Mesothelial cell of epicardium (in vitro differentiated cells): ENCODE data around the gene HMGB4. TPM values are rescaled to one million over a fixed set of nuclear protein-coding genes. Genes with fewer than 3 reads are reported as not detected.

Experiments used
- DNase-seq, 2 experiments: peaks; one replicate each; pipeline ENCODE4 v3.0.0; 2021; ENCODE audit warnings: low spot score in 2 of 2; ENCODE audit not compliant: unreplicated experiment in 2 of 2
- H3K27ac Mint-ChIP-seq: 2 replicates; pipeline ENCODE4 v1.8.0; 2021; ENCODE audit warnings: mixed read lengths
- H3K27me3 Mint-ChIP-seq: 2 replicates; pipeline ENCODE4 v1.8.0; 2021; ENCODE audit warnings: low read depth, mixed read lengths
- H3K36me3 Mint-ChIP-seq: 2 replicates; pipeline ENCODE4 v1.8.0; 2021; ENCODE audit warnings: mixed read lengths
- H3K4me1 Mint-ChIP-seq: 2 replicates; pipeline ENCODE4 v1.8.0; 2021; ENCODE audit warnings: mixed read lengths
- H3K4me3 Mint-ChIP-seq: 2 replicates; pipeline ENCODE4 v1.8.0; 2021; ENCODE audit warnings: mild to moderate bottlenecking, moderate library complexity, mixed read lengths
- H3K9me3 Mint-ChIP-seq: 2 replicates; pipeline ENCODE4 v1.8.0; 2021; ENCODE audit warnings: mixed read lengths
- CTCF ChIP-seq: fragments of 200-600 bp; sonication (generic); IDR thresholded peaks from one replicate; pipeline ENCODE4 v1.5.0; 2021; ENCODE audit warnings: antibody characterized with exemption; ENCODE audit not compliant: unreplicated experiment
- total RNA-seq: library from RNA; stranded (reverse); gene quantifications from 3 replicates; pipeline ENCODE4 v1.2.1, GENCODE V29; 2021

Gene HMGB4
- total RNA-seq, 1 donor from 2014 or later = not detected

GRCh38 chr1:33878392-33878791, 14.5 kb downstream of the HMGB4 start:
- no peak for TF ChIP-seq CTCF
- Mint-ChIP-seq H3K27ac (no peak overlapping the region), H3K4me1 (peaks cover 7% of the 10 kb centered on the region), H3K27me3 (peaks cover 55% of the 10 kb centered on the region), H3K36me3 (no peaks in the 10 kb centered on the region), H3K9me3 (no peaks in the 10 kb centered on the region), H3K4me3 (no peak overlapping the region)
- no peak for DNase-seq

- Mint-ChIP-seq H3K27me3 (peaks cover 62% of the 10 kb centered on the region), H3K36me3 (no peaks in the 10 kb centered on the region), H3K4me3 (no peak overlapping the region), H3K9me3 (no peaks in the 10 kb centered on the region), H3K27ac (no peak overlapping the region), H3K4me1 (peaks cover 6% of the 10 kb centered on the region)
- no peak for TF ChIP-seq CTCF
- DNase-seq = no peak
Observed at GRCh38 chr1:33880305-33880704, 16.4 kb downstream of the HMGB4 start.

GRCh38 chr1:33886496-33886895, 22.6 kb downstream of the HMGB4 start:
- TF ChIP-seq CTCF = no peak
- Mint-ChIP-seq H3K36me3 (no peaks in the 10 kb centered on the region), H3K9me3 (no peaks in the 10 kb centered on the region), H3K27ac (no peak overlapping the region), H3K27me3 (peaks cover 33% of the 10 kb centered on the region), H3K4me1 (no peaks in the 10 kb centered on the region), H3K4me3 (no peak overlapping the region)
- DNase-seq = no peak

- DNase-seq = no peak
- no peak overlapping the region for H3K27ac Mint-ChIP-seq
- no peak overlapping the region for H3K4me3 Mint-ChIP-seq
- no peaks in the 10 kb centered on the region for H3K4me1 Mint-ChIP-seq
- no peaks in the 10 kb centered on the region for H3K36me3 Mint-ChIP-seq
- TF ChIP-seq CTCF = no peak
- peaks cover 15% of the 10 kb centered on the region for H3K27me3 Mint-ChIP-seq
- no peaks in the 10 kb centered on the region for H3K9me3 Mint-ChIP-seq
Observed at GRCh38 chr1:33893147-33893830, 29.4 kb downstream of the HMGB4 start.

- H3K36me3 Mint-ChIP-seq = no peaks in the 10 kb centered on the region
- no peaks in the 10 kb centered on the region for H3K4me1 Mint-ChIP-seq
- no peak overlapping the region for H3K27ac Mint-ChIP-seq
- DNase-seq = no peak
- TF ChIP-seq CTCF = no peak
- no peaks in the 10 kb centered on the region for H3K9me3 Mint-ChIP-seq
- peaks cover 18% of the 10 kb centered on the region for H3K27me3 Mint-ChIP-seq
- H3K4me3 Mint-ChIP-seq = no peak overlapping the region
Observed at GRCh38 chr1:33895396-33895795, 31.5 kb downstream of the HMGB4 start.
